Trophoblast cell (in vitro differentiated cells and primary cell): ENCODE results near the gene KCNQ4.

Experiments
- DNase-seq, 2 donors: peaks; one replicate each; pipeline ENCODE4 v3.0.0-alpha.2; 2016
- H2AFZ ChIP-seq: 2 replicates; pipeline ENCODE4 v1.6.1; 2013; ENCODE audit warnings: low read length, moderate library complexity, mild to moderate bottlenecking; ENCODE audit not compliant: insufficient read depth, poor library complexity
- H2AK5ac ChIP-seq: 2 replicates; pipeline ENCODE4 v1.6.1; 2013; ENCODE audit warnings: mild to moderate bottlenecking, low read length
- H2BK120ac ChIP-seq: 2 replicates; pipeline ENCODE4 v1.6.1; 2013; ENCODE audit warnings: low read length, mild to moderate bottlenecking, moderate library complexity; ENCODE audit not compliant: insufficient read depth, poor library complexity
- H2BK12ac ChIP-seq: 2 replicates; pipeline ENCODE4 v1.6.1; 2013; ENCODE audit warnings: mild to moderate bottlenecking, low read length, moderate library complexity
- H2BK5ac ChIP-seq: 2 replicates; pipeline ENCODE4 v1.6.1; 2013; ENCODE audit warnings: low read length, low read depth, moderate library complexity, mild to moderate bottlenecking; ENCODE audit not compliant: poor library complexity
- H3K14ac ChIP-seq: 2 replicates; pipeline ENCODE4 v1.6.1; 2013; ENCODE audit warnings: mild to moderate bottlenecking, low read length
- H3K18ac ChIP-seq: 2 replicates; pipeline ENCODE4 v1.6.1; 2013; ENCODE audit warnings: mild to moderate bottlenecking, low read length
- H3K23ac ChIP-seq: 2 replicates; pipeline ENCODE4 v1.6.1; 2013; ENCODE audit warnings: low read length
- H3K27ac ChIP-seq: 2 replicates; pipeline ENCODE4 v1.5.1; 2013; ENCODE audit warnings: low read depth, mild to moderate bottlenecking, inconsistent platforms, low read length, moderate library complexity
- H3K27me3 ChIP-seq: 2 replicates; pipeline ENCODE4 v1.6.1; 2013; ENCODE audit warnings: inconsistent platforms, mild to moderate bottlenecking, low read length, moderate library complexity; ENCODE audit not compliant: insufficient read depth
- H3K36me3 ChIP-seq, 2 experiments: 1 replicate in 1 of 2; 2 replicates in 1 of 2; pipeline ENCODE4 v1.6.1; 2013; ENCODE audit warnings: low read length in 2 of 2, mild to moderate bottlenecking in 2 of 2, moderate library complexity in 1 of 2; ENCODE audit not compliant: insufficient read depth in 2 of 2, control insufficient read depth in 1 of 2
- H3K4ac ChIP-seq: 2 replicates; pipeline ENCODE4 v1.6.1; 2013; ENCODE audit warnings: low read depth, mild to moderate bottlenecking, low read length, moderate library complexity
- H3K4me1 ChIP-seq, 2 experiments: 1 replicate in 1 of 2; 2 replicates in 1 of 2; pipeline ENCODE4 v1.6.1; 2013; ENCODE audit warnings: low read length in 2 of 2, mild to moderate bottlenecking in 2 of 2, moderate library complexity in 1 of 2; ENCODE audit not compliant: insufficient read depth in 2 of 2, control insufficient read depth in 1 of 2
- H3K4me2 ChIP-seq: 2 replicates; pipeline ENCODE4 v1.6.1; 2013; ENCODE audit warnings: inconsistent platforms, mild to moderate bottlenecking, low read length, moderate library complexity
- H3K4me3 ChIP-seq: 2 replicates; pipeline ENCODE4 v1.5.1; 2013; ENCODE audit warnings: mild to moderate bottlenecking, low read depth, low read length, inconsistent platforms
- H3K79me1 ChIP-seq: one replicate; pipeline ENCODE4 v1.6.1; 2013; ENCODE audit warnings: low read length
- H3K79me2 ChIP-seq: 2 replicates; pipeline ENCODE4 v1.6.1; 2013; ENCODE audit warnings: low read length, mild to moderate bottlenecking; ENCODE audit not compliant: control insufficient read depth, insufficient read depth, poor library complexity
- H3K9ac ChIP-seq: 2 replicates; pipeline ENCODE4 v1.6.1; 2013; ENCODE audit warnings: mild to moderate bottlenecking, low read length
- H3K9me3 ChIP-seq: 2 replicates; pipeline ENCODE4 v1.6.1; 2013; ENCODE audit warnings: low read depth, mild to moderate bottlenecking, control low read depth, inconsistent platforms, low read length; ENCODE audit not compliant: insufficient read depth
- H4K12ac ChIP-seq: 2 replicates; pipeline ENCODE4 v1.6.1; 2013; ENCODE audit warnings: low read depth, mild to moderate bottlenecking, low read length, moderate library complexity
- H4K8ac ChIP-seq: 2 replicates; pipeline ENCODE4 v1.6.1; 2013; ENCODE audit warnings: low read depth, mild to moderate bottlenecking, low read length, moderate library complexity
- H4K91ac ChIP-seq: one replicate; pipeline ENCODE4 v1.6.1; 2013; ENCODE audit warnings: low read depth, mild to moderate bottlenecking, low read length, moderate library complexity
- WGBS: extraction: QIAGEN DNeasy Blood & Tissue Kit; methylation state at CpG from one replicate; pipeline ENCODE4 v1.1.7; 2013; ENCODE audit warnings: missing lambda C conversion rate; ENCODE audit not compliant: insufficient read length, insufficient coverage; ENCODE audit errors: extremely low coverage; 5-methylcytosine and 5-hydroxymethylcytosine counted together

KCNQ4 gene

DNA sequence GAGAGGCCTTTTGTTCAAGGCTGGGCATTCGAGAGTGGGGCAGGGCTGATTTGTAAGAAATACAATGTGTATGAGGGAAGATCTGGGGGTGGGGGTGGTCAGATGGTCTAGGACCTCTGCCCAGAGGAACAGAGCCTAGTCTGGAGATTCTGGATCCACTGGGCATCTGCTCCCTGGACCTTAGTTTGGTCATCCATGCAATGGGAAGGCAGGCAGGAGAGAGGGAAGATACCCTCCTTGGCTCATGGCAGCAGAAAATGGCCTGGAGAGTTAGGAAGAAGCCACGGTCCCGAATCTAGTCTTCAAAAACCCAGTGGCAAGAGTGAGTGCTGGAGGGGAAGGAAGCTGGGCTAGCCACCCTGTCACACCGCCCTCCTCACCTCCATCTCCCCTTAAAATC is 39.8 kb downstream of the KCNQ4 start:
- Histone ChIP-seq H3K14ac (no peak overlapping the region), H2AFZ (no peak overlapping the region), H3K9me3 (peaks cover 7% of the 10 kb centered on the region), H3K36me3 (no peaks in the 10 kb centered on the region), H2BK120ac (no peak overlapping the region), H3K4me3 (no peak overlapping the region), H3K18ac (no peak overlapping the region), H3K79me1 (no peaks in the 10 kb centered on the region), H2AK5ac (no peak overlapping the region), H3K4me2 (no peak overlapping the region), H3K79me2 (no peaks in the 10 kb centered on the region), H4K91ac (no peak overlapping the region), H2BK5ac (no peak overlapping the region), H4K8ac (no peak overlapping the region), H2BK12ac (no peak overlapping the region), H3K4ac (no peak overlapping the region), H3K23ac (no peak overlapping the region), H3K27ac (no peak overlapping the region), H3K9ac (no peak overlapping the region), H4K12ac (no peak overlapping the region), H3K4me1 (peaks cover 18 to 21% of the 10 kb centered on the region in 2 experiments), H3K27me3 (peaks cover 2% of the 10 kb centered on the region)
- no peak for DNase-seq
- no CpG with 5 or more reads among the region's 4 CpGs for WGBS

DNA sequence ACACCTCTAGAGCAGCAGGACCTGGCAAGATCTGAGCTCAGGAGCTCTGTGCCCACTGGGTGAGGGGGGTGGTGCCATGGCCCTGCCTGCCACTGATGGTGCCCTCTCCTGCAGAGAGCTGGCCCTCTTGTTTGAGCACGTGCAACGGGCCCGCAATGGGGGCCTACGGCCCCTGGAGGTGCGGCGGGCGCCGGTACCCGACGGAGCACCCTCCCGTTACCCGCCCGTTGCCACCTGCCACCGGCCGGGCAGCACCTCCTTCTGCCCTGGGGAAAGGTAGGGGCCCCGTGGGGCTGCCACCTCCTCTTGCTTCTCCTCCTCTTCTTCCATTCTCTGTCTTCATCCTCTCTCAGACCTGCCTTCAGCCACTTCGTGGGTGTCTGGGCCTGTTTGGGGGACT is 40.4 kb downstream of the KCNQ4 start:
- DNase-seq = no peak
- Histone ChIP-seq H4K8ac (no peak overlapping the region), H3K79me2 (no peaks in the 10 kb centered on the region), H4K12ac (no peak overlapping the region), H3K9ac (no peak overlapping the region), H2AFZ (no peak overlapping the region), H2BK12ac (no peak overlapping the region), H3K18ac (no peak overlapping the region), H3K14ac (no peak overlapping the region), H3K9me3 (peaks cover 4% of the 10 kb centered on the region), H3K36me3 (no peaks in the 10 kb centered on the region), H3K27ac (no peak overlapping the region), H3K4me2 (no peak overlapping the region), H3K4me1 (peaks cover 15 to 19% of the 10 kb centered on the region in 2 experiments), H3K23ac (no peak overlapping the region), H2AK5ac (no peak overlapping the region), H3K79me1 (no peaks in the 10 kb centered on the region), H2BK120ac (no peak overlapping the region), H3K27me3 (no peaks in the 10 kb centered on the region), H4K91ac (no peak overlapping the region), H3K4me3 (no peak overlapping the region), H2BK5ac (no peak overlapping the region), H3K4ac (no peak overlapping the region)
- WGBS = no CpG with 5 or more reads among the region's 17 CpGs

DNA sequence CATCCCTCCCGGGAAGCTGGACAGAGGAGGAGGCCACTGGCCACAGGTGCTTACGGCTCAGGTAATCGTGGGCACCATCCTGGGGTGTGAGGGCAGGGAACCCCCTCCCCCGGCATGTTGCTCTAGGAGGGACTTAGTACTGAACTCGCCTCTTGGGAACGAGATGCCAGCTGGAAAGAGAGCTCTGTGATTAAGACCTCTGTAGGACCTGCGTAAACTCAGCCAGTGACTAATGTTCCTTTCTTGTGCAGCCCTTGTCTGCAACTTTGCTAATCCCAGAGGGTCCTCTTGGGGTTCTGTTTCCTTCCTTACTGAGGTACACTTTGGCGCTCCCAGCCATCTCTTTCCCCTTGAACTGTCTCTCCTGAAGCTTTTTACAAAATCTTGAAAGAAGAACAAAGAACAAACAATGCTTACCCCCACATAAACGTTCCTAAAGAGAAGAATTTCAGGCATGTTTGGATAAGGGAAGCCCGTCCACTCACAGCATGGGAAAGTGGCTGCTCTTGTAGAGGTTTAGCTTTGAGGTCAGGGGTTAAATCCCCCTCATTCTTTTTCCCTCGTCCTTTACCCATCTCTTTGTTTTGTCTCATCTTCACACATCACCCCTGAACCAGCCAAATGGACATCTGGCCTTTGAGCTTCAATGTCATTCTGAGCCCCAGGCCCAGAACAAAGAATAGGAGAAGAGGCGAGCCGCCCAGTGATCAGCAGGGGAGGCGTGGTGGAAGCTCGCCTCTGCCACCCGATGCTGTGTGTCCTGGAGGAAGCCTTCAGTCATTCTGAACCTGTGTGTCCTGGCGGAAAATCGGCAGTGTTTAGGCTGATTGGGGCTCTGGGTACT is 41.2 kb downstream of the KCNQ4 start:
- Histone ChIP-seq H4K12ac (no peak overlapping the region), H3K4me1 (peaks cover 15 to 19% of the 10 kb centered on the region in 2 experiments), H3K9ac (no peak overlapping the region), H3K4me3 (no peak overlapping the region), H2BK120ac (no peak overlapping the region), H2AK5ac (no peak overlapping the region), H4K91ac (peak overlapping the region; percentile 16), H3K14ac (no peak overlapping the region), H3K4me2 (no peak overlapping the region), H3K79me2 (no peaks in the 10 kb centered on the region), H3K18ac (no peak overlapping the region), H4K8ac (peak overlapping the region; percentile 49), H3K23ac (no peak overlapping the region), H3K79me1 (no peaks in the 10 kb centered on the region), H3K4ac (no peak overlapping the region), H3K27me3 (no peaks in the 10 kb centered on the region), H3K27ac (no peak overlapping the region), H3K36me3 (no peaks in the 10 kb centered on the region), H2BK5ac (no peak overlapping the region), H3K9me3 (no peaks in the 10 kb centered on the region), H2AFZ (no peak overlapping the region), H2BK12ac (no peak overlapping the region)
- DNase-seq = peak in 1 of 2 donors; percentile 17
- WGBS = no CpG with 5 or more reads among the region's 18 CpGs

DNA sequence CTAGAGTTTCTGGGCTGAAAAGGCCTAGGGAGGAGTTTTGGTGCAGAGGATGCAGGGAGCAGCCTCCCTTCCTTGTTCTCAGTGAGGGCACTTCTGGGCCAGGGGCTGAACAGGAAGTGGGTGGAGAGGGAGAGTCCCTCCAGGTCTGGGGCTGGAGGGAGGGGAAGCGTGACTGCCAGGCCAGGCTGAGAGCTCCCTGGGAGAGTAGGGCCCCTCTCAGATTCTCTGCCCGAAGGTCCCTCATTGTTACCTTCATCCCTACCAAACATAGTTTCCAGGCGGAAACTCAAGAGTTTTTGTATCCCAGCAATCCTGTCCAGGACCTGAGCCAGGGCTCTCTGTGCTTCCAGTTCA is 41.8 kb downstream of the KCNQ4 start:
- Histone ChIP-seq H3K4ac (no peak overlapping the region), H3K4me2 (no peak overlapping the region), H3K27ac (no peak overlapping the region), H3K14ac (no peak overlapping the region), H4K91ac (peak overlapping the region; percentile 17), H2BK120ac (no peak overlapping the region), H2BK12ac (no peak overlapping the region), H3K18ac (no peak overlapping the region), H3K23ac (no peak overlapping the region), H3K9ac (no peak overlapping the region), H3K4me3 (no peak overlapping the region), H4K8ac (peak overlapping the region; percentile 49), H3K36me3 (no peaks in the 10 kb centered on the region), H2BK5ac (no peak overlapping the region), H4K12ac (no peak overlapping the region), H3K79me1 (no peaks in the 10 kb centered on the region), H3K27me3 (no peaks in the 10 kb centered on the region), H2AFZ (no peak overlapping the region), H3K9me3 (peaks cover under 1% of the 10 kb centered on the region), H3K79me2 (no peaks in the 10 kb centered on the region), H3K4me1 (peaks cover 15 to 19% of the 10 kb centered on the region in 2 experiments), H2AK5ac (no peak overlapping the region)
- DNase-seq = no peak
- WGBS = no CpG with 5 or more reads among the region's 3 CpGs
